IPS-18a (cell line): ENCODE measurements around the gene DEFB118.

ENCODE experiments used
- H3K27ac ChIP-seq: one replicate; pipeline ENCODE4 v1.5.1; 2013; ENCODE audit warnings: low read length
- H3K27me3 ChIP-seq: one replicate; pipeline ENCODE4 v1.6.1; 2013; ENCODE audit warnings: mild to moderate bottlenecking, low read length; ENCODE audit not compliant: control insufficient read depth, insufficient read depth
- H3K36me3 ChIP-seq: one replicate; pipeline ENCODE4 v1.6.1; 2013; ENCODE audit warnings: low read depth, low read length; ENCODE audit not compliant: control insufficient read depth
- H3K4me1 ChIP-seq: one replicate; pipeline ENCODE4 v1.6.1; 2013; ENCODE audit warnings: low read depth, low read length; ENCODE audit not compliant: control insufficient read depth
- H3K4me3 ChIP-seq: one replicate; pipeline ENCODE4 v1.5.1; 2013; ENCODE audit warnings: low read length
- H3K9ac ChIP-seq: one replicate; pipeline ENCODE4 v1.6.1; 2013; ENCODE audit warnings: mild to moderate bottlenecking, low read length, moderate library complexity
- H3K9me3 ChIP-seq: one replicate; pipeline ENCODE4 v1.6.1; 2013; ENCODE audit warnings: low read depth, low read length; ENCODE audit not compliant: control insufficient read depth

Gene DEFB118

GRCh38 chr20:31406115-31406514 is 37.7 kb downstream of the DEFB118 start, which contains the start of gene DEFB121:
Gene DEFB121 (minus strand): TSS chr20:31406215. CDS start chr20:31406152, 63 bp downstream.
- Histone ChIP-seq H3K9me3 (peaks cover 66% of the 10 kb centered on the region), H3K27me3 (no peaks in the 10 kb centered on the region), H3K27ac (no peak within 1 kb of the TSS)

GRCh38 chr20:31410011-31410410 is 41.6 kb downstream of the DEFB118 start:
- peaks cover 71% of the 10 kb centered on the region for H3K9me3 ChIP-seq
- no peaks in the 10 kb centered on the region for H3K4me1 ChIP-seq
- no peaks in the 10 kb centered on the region for H3K27me3 ChIP-seq
- no peak overlapping the region for H3K27ac ChIP-seq
- H3K36me3 ChIP-seq: no peaks in the 10 kb centered on the region
- H3K4me3 ChIP-seq: no peak overlapping the region
- H3K9ac ChIP-seq: no peak overlapping the region

More at GRCh38 chr20:31406115-31406514, 37.7 kb downstream of the DEFB118 start, which contains the start of gene DEFB121:
- Histone ChIP-seq H3K4me1 (no peaks in the 10 kb centered on the region), H3K9ac (no peak within 1 kb of the TSS), H3K36me3 (no peaks in the 10 kb centered on the region), H3K4me3 (no peak within 1 kb of the TSS)

GRCh38 chr20:31414381-31414780 is 46.0 kb downstream of the DEFB118 start:
- Histone ChIP-seq H3K4me1 (no peaks in the 10 kb centered on the region), H3K27me3 (no peaks in the 10 kb centered on the region), H3K36me3 (no peaks in the 10 kb centered on the region), H3K9me3 (peaks cover 62% of the 10 kb centered on the region), H3K9ac (no peak overlapping the region), H3K4me3 (no peak overlapping the region), H3K27ac (no peak overlapping the region)

- no peaks in the 10 kb centered on the region for H3K36me3 ChIP-seq
- no peak overlapping the region for H3K27ac ChIP-seq
- peaks cover 62% of the 10 kb centered on the region for H3K9me3 ChIP-seq
- no peaks in the 10 kb centered on the region for H3K27me3 ChIP-seq
- H3K9ac ChIP-seq: no peak overlapping the region
- no peaks in the 10 kb centered on the region for H3K4me1 ChIP-seq
- H3K4me3 ChIP-seq: no peak overlapping the region
Measured at GRCh38 chr20:31415653-31416052, 47.3 kb downstream of the DEFB118 start.

GRCh38 chr20:31418307-31418706 is 49.9 kb downstream of the DEFB118 start:
- Histone ChIP-seq H3K36me3 (no peaks in the 10 kb centered on the region), H3K9ac (no peak overlapping the region), H3K9me3 (peaks cover 49% of the 10 kb centered on the region), H3K27me3 (no peaks in the 10 kb centered on the region), H3K27ac (no peak overlapping the region), H3K4me1 (no peaks in the 10 kb centered on the region), H3K4me3 (no peak overlapping the region)
